GM12801 (cell line): ENCODE results near the gene OTUD1.

ENCODE experiments used
- CTCF ChIP-seq: IDR thresholded peaks from one replicate; pipeline ENCODE4 v1.5.1; 2011; ENCODE audit warnings: control low read depth; ENCODE audit not compliant: insufficient read length; ENCODE audit errors: extremely low read depth

Gene OTUD1

GRCh38 chr10:23490115-23490514 lies 51.2 kb downstream of the OTUD1 start:
- TF ChIP-seq CTCF, result no peak
